H1 (cell line): ENCODE data around the gene PRDM1. TPM values are rescaled to one million over a fixed set of nuclear protein-coding genes. Genes with fewer than 3 reads are reported as not detected.

Source experiments
- CTCF ChIA-PET: fragments of 300-600 bp; sonication (Branson Sonifier 250); formaldehyde crosslinking; loops from one replicate; lab custom pipeline; 2021; ENCODE audit not compliant: partially characterized antibody; lab: Charles Lee
- POLR2A ChIA-PET: fragments of 300-600 bp; sonication (Branson Sonifier 250); formaldehyde crosslinking; loops from one replicate; lab custom pipeline; 2021; ENCODE audit warnings: inconsistent platforms; ENCODE audit not compliant: partially characterized antibody; lab: Charles Lee
- DNase-seq, 2 experiments: peaks; one replicate each; pipeline versions ENCODE4 v3.0.0 to v3.0.0-alpha.2; 2010 to 2022; ENCODE audit warnings: low spot score in 2 of 2, low read depth in 1 of 2, mixed read lengths in 1 of 2
- FAIRE-seq: peaks from 2 replicates; lab custom pipeline; 2011; peaks lifted over from hg19 to GRCh38; lab: Jason Lieb, UNC
- H2AFZ ChIP-seq: 2 replicates; pipeline ENCODE4 v1.8.1; 2012; ENCODE audit warnings: low read length, inconsistent platforms
- H2AK5ac ChIP-seq: 2 replicates; pipeline ENCODE4 v1.6.1; 2013; ENCODE audit warnings: low read depth, low read length
- H2BK120ac ChIP-seq: replicated peaks from 2 replicates; pipeline ENCODE3; 2013; ENCODE audit warnings: low read depth, low read length, inconsistent platforms
- H2BK12ac ChIP-seq: 2 replicates; pipeline ENCODE4 v1.6.1; 2013; ENCODE audit warnings: low read depth, low read length
- H2BK15ac ChIP-seq: 2 replicates; pipeline ENCODE4 v1.6.1; 2013; ENCODE audit warnings: low read length
- H2BK20ac ChIP-seq: 2 replicates; pipeline ENCODE4 v1.6.1; 2013; ENCODE audit warnings: low read length
- H2BK5ac ChIP-seq: 2 replicates; pipeline ENCODE4 v1.6.1; 2013; ENCODE audit warnings: low read depth, low read length
- H3K14ac ChIP-seq: 2 replicates; pipeline ENCODE4 v1.6.1; 2013; ENCODE audit warnings: inconsistent platforms; ENCODE audit not compliant: insufficient read length
- H3K18ac ChIP-seq: 2 replicates; pipeline ENCODE4 v1.6.1; 2013; ENCODE audit warnings: low read length; ENCODE audit errors: extremely low read depth
- H3K23ac ChIP-seq: 2 replicates; pipeline ENCODE4 v1.6.1; 2013; ENCODE audit warnings: inconsistent platforms; ENCODE audit not compliant: insufficient read length
- H3K23me2 ChIP-seq: 2 replicates; pipeline ENCODE4 v1.6.1; 2013; ENCODE audit warnings: low read depth, low read length
- H3K27ac ChIP-seq: 2 replicates; pipeline ENCODE4 v1.6.1; 2011; ENCODE audit warnings: low read depth, low read length, inconsistent platforms
- H3K27me3 ChIP-seq, 4 experiments: replicated peaks in 1 of 4; 1 replicate in 1 of 4; 2 replicates in 3 of 4; pipeline versions ENCODE4 v1.6.1 to v1.8.1; 2011 to 2013; ENCODE audit warnings: low read length in 3 of 4, mild to moderate bottlenecking in 3 of 4, inconsistent platforms in 2 of 4, mixed read lengths in 2 of 4, moderate library complexity in 1 of 4; ENCODE audit not compliant: control insufficient read depth in 3 of 4, insufficient read depth in 3 of 4; ENCODE audit errors: extremely low read depth in 1 of 4
- H3K36me3 ChIP-seq, 4 experiments: 2 replicates each; pipeline versions ENCODE4 v1.6.1 to v1.8.1; 2011 to 2013; ENCODE audit warnings: mild to moderate bottlenecking in 4 of 4, low read length in 3 of 4, moderate library complexity in 2 of 4, control low read depth in 1 of 4, inconsistent platforms in 1 of 4; ENCODE audit not compliant: insufficient read depth in 4 of 4, control insufficient read depth in 2 of 4
- H3K4ac ChIP-seq: replicated peaks from 2 replicates; pipeline ENCODE3; 2013; ENCODE audit warnings: low read length, low read depth, mixed read lengths, inconsistent platforms; ENCODE audit not compliant: insufficient read length
- H3K4me1 ChIP-seq, 4 experiments: replicated peaks in 1 of 4; 1 replicate in 1 of 4; 2 replicates in 3 of 4; pipeline versions ENCODE4 v1.6.1 to v1.8.1; 2011 to 2013; ENCODE audit warnings: low read length in 3 of 4, inconsistent platforms in 2 of 4, mixed read lengths in 1 of 4; ENCODE audit not compliant: insufficient read depth in 4 of 4, control insufficient read depth in 3 of 4
- H3K4me2 ChIP-seq, 2 experiments: 2 replicates each; pipeline versions ENCODE4 v1.6.1 to v1.8.1; 2011 to 2013; ENCODE audit warnings: low read depth in 2 of 2, low read length in 2 of 2, control low read depth in 1 of 2, inconsistent platforms in 1 of 2, mild to moderate bottlenecking in 1 of 2; ENCODE audit not compliant: insufficient read depth in 1 of 2
- H3K4me3 ChIP-seq, 4 experiments: fragments of 200-600, 300-600 bp in 1 of 4; sonication (generic), shearing (Covaris generic), sonication (Bioruptor Twin) in 1 of 4; 2 replicates each; pipeline versions ENCODE4 v1.5.1 to v1.8.1; 2011 to 2016; ENCODE audit warnings: low read length in 4 of 4, low read depth in 3 of 4, control low read depth in 2 of 4, inconsistent platforms in 2 of 4, mild to moderate bottlenecking in 2 of 4, mixed read lengths in 1 of 4, moderate library complexity in 1 of 4; ENCODE audit not compliant: insufficient read depth in 2 of 4; ENCODE audit errors: extremely low read depth in 1 of 4
- H3K56ac ChIP-seq: replicated peaks from 2 replicates; pipeline ENCODE3; 2013; ENCODE audit warnings: low read depth, mild to moderate bottlenecking, mixed read lengths, low read length, inconsistent platforms; ENCODE audit not compliant: insufficient read length
- H3K79me1 ChIP-seq: 2 replicates; pipeline ENCODE4 v1.6.1; 2013; ENCODE audit warnings: low read depth, low read length, control low read depth
- H3K79me2 ChIP-seq, 2 experiments: 2 replicates each; pipeline versions ENCODE4 v1.6.1 to v1.8.1; 2012 to 2013; ENCODE audit warnings: low read length in 2 of 2, mild to moderate bottlenecking in 2 of 2, inconsistent platforms in 1 of 2; ENCODE audit not compliant: insufficient read depth in 2 of 2, control insufficient read depth in 1 of 2
- H3K9ac ChIP-seq, 4 experiments: replicated peaks in 1 of 4; 1 replicate in 1 of 4; 2 replicates in 3 of 4; pipeline versions ENCODE4 v1.6.1 to v1.8.1; 2011 to 2013; ENCODE audit warnings: low read depth in 3 of 4, low read length in 3 of 4, control low read depth in 2 of 4, mild to moderate bottlenecking in 2 of 4, moderate library complexity in 2 of 4, inconsistent platforms in 1 of 4; ENCODE audit errors: extremely low read depth in 1 of 4
- H3K9me3 ChIP-seq, 2 experiments: 2 replicates each; pipeline versions ENCODE4 v1.6.1 to v1.8.1; 2012 to 2013; ENCODE audit warnings: mild to moderate bottlenecking in 2 of 2, moderate library complexity in 2 of 2, control low read depth in 1 of 2, inconsistent platforms in 1 of 2, low read depth in 1 of 2, low read length in 1 of 2, mixed read lengths in 1 of 2; ENCODE audit not compliant: insufficient read depth in 2 of 2
- H4K20me1 ChIP-seq, 2 experiments: replicated peaks in 1 of 2; 2 replicates each; pipeline versions ENCODE3 to v1.8.1; 2011 to 2013; ENCODE audit warnings: inconsistent platforms in 2 of 2, low read length in 2 of 2, mild to moderate bottlenecking in 1 of 2; ENCODE audit not compliant: insufficient read depth in 2 of 2, control insufficient read depth in 1 of 2
- H4K5ac ChIP-seq: 2 replicates; pipeline ENCODE4 v1.6.1; 2013; ENCODE audit warnings: low read length, low read depth, mixed read lengths, inconsistent platforms; ENCODE audit not compliant: insufficient read length
- H4K8ac ChIP-seq: 2 replicates; pipeline ENCODE4 v1.8.0; 2013; ENCODE audit warnings: mild to moderate bottlenecking, moderate library complexity, low read length, inconsistent platforms; ENCODE audit not compliant: insufficient read depth; ENCODE audit errors: extremely low read depth
- H4K91ac ChIP-seq: replicated peaks from 2 replicates; pipeline ENCODE3; 2013; ENCODE audit warnings: low read length, mixed read lengths, inconsistent platforms; ENCODE audit not compliant: insufficient read length
- CHD2 ChIP-seq: IDR thresholded peaks from 2 replicates; pipeline ENCODE4 v1.6.1; 2012; ENCODE audit warnings: low read length, improper control_type of control experiment
- POU5F1 ChIP-seq: IDR thresholded peaks from 2 replicates; pipeline ENCODE4 v1.6.1; 2011; ENCODE audit warnings: low read depth, mild to moderate bottlenecking, low read length, moderate library complexity
- SAP30 ChIP-seq: fragments of 300-600 bp; sonication (generic); IDR thresholded peaks from 2 replicates; pipeline ENCODE4 v1.7.1; 2012; ENCODE audit warnings: low read length, moderate library complexity, mild to moderate bottlenecking, inconsistent platforms; ENCODE audit not compliant: insufficient read depth, insufficient replicate concordance
- TAF7 ChIP-seq: optimal IDR thresholded peaks from 2 replicates; pipeline ENCODE3; 2011; ENCODE audit warnings: low read depth, mild to moderate bottlenecking, inconsistent platforms, low read length, moderate library complexity, borderline replicate concordance
- TEAD4 ChIP-seq: IDR thresholded peaks from 2 replicates; pipeline ENCODE4 v1.6.1; 2012; ENCODE audit warnings: low read depth, low read length, inconsistent platforms, mixed read lengths
- YY1 ChIP-seq: IDR thresholded peaks from 2 replicates; pipeline ENCODE4 v1.6.1; 2011; ENCODE audit warnings: low read depth, mild to moderate bottlenecking, low read length
- WGBS, 2 experiments: shearing (Covaris generic) in 1 of 2; methylation state at CpG; one replicate each; pipeline versions ENCODE4 v1.1.6 to v1.1.7; 2013 to 2015; ENCODE audit warnings: low lambda C conversion rate in 2 of 2, mixed read lengths in 2 of 2, inconsistent platforms in 1 of 2, low coverage in 1 of 2, missing lambda C conversion rate in 1 of 2; ENCODE audit not compliant: insufficient replicate concordance in 2 of 2, insufficient coverage in 1 of 2, insufficient read length in 1 of 2; ENCODE audit errors: extremely low coverage in 1 of 2, missing lambda C conversion rate in 1 of 2; 5-methylcytosine and 5-hydroxymethylcytosine counted together
- polyA plus RNA-seq, 7 experiments: library from polyadenylated mRNA; depleted of rRNA in 3 of 7; stranded (reverse) in 5 of 7; unstranded in 2 of 7; fragments of >200 nt in 5 of 7; fragments of 200-250 nt in 2 of 7; gene quantifications; 1 replicate in 5 of 7; 2 replicates in 1 of 7; 4 replicates in 1 of 7; pipeline versions ENCODE4 v1.2.1 to v1.2.3, GENCODE V29; 2011 to 2013; ENCODE audit warnings: missing spikeins in 2 of 7, mixed read lengths in 2 of 7
- total RNA-seq: library from RNA; stranded (reverse); fragmentation: NEBNext Ultra II Directional; extraction: Animal tissue kit (Norgen Biotek cat#: 25700); gene quantifications from 2 replicates; pipeline ENCODE4 v1.2.1, GENCODE V29; 2021
- TF ChIP-seq, protein P1 (sequence below): IDR thresholded peaks from 2 replicates; pipeline ENCODE4 v1.6.1; 2012; ENCODE audit warnings: low read length, inconsistent platforms
- TF ChIP-seq, protein P2 (sequence below): IDR thresholded peaks from 2 replicates; pipeline ENCODE4 v1.6.1; 2012; ENCODE audit warnings: inconsistent platforms
- TF ChIP-seq, protein P3 (sequence below), 3 experiments: IDR thresholded peaks; 1 replicate in 2 of 3; 2 replicates in 1 of 3; pipeline versions ENCODE4 v1.5.1 to v1.6.1; 2011; ENCODE audit warnings: low read length in 3 of 3, mild to moderate bottlenecking in 3 of 3, inconsistent platforms in 2 of 3, low read depth in 1 of 3, moderate library complexity in 1 of 3; ENCODE audit not compliant: insufficient read depth in 1 of 3; ENCODE audit errors: control extremely low read depth in 1 of 3

PRDM1 gene
- total and polyA plus RNA-seq, 2 of the 8 experiments (the other 6 are each of a cell fraction or from before 2014, with no cell fraction given) = 0.21 to 0.74 TPM

DNA sequence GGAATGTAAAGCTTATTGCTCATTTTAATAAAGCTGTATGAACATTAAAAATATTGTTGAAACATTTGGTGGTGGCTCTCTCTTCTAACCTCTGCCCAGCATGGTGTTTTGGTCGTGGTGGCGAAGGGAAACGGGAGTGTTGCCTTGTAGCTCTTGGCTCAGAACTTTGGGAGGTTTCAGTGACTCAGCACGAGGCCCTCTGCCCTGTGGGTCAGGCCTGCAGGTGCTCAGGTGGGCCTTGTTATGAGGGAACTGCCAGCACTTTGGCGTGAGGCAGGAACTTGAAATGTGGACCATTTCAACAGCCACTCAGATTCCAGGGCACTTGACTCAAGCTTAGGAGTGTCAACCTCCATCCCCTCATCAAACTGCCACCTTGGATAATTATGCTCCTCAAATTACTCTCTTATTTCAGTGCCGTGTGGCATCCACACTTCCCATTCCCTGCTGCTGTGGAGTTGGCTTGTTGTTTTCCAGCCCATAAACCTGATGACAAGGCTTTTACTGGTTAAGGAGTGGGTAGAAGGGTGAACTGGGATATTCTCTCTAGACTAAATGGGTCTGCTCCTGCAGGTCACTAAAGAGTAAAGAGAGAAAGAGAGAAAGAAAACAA, 36.3 kb downstream of the PRDM1 start:
- H4K8ac ChIP-seq = no peak overlapping the region
- FAIRE-seq (no peak), DNase-seq (no peak)
- no peak overlapping the region for H3K9ac ChIP-seq
- H3K4me1 ChIP-seq = no peaks in the 10 kb centered on the region
- H2BK120ac ChIP-seq = no peak overlapping the region
- no peak overlapping the region for H3K4me3 ChIP-seq
- no peaks in the 10 kb centered on the region for H3K79me1 ChIP-seq
- H3K9me3 ChIP-seq = no peaks in the 10 kb centered on the region
- no peaks in the 10 kb centered on the region for H4K20me1 ChIP-seq
- no peak overlapping the region for H2AFZ ChIP-seq
- H3K4ac ChIP-seq = no peak overlapping the region
- H2BK15ac ChIP-seq = no peak overlapping the region
- ChIA-PET POLR2A (no interaction called here), CTCF (interaction anchor here (1.4 kb wide), 1 partner anchor 47 kb away, joined by 3 read pairs; no protein-coding TSS in a partner anchor)
- H3K27ac ChIP-seq = no peak overlapping the region
- no peaks in the 10 kb centered on the region for H3K36me3 ChIP-seq
- no peak overlapping the region for H3K23ac ChIP-seq
- no peaks in the 10 kb centered on the region for H3K27me3 ChIP-seq
- no peak overlapping the region for H4K5ac ChIP-seq
- no peak overlapping the region for H3K18ac ChIP-seq
- H3K23me2 ChIP-seq = no peaks in the 10 kb centered on the region
- no peak overlapping the region for H3K4me2 ChIP-seq
- no peak overlapping the region for H2BK20ac ChIP-seq
- no peaks in the 10 kb centered on the region for H3K79me2 ChIP-seq
- no peak overlapping the region for H4K91ac ChIP-seq
- no peak overlapping the region for H3K14ac ChIP-seq
- H3K56ac ChIP-seq = no peak overlapping the region
- H2BK5ac ChIP-seq = no peak overlapping the region
- 87% methylated on average over 6 of the region's 6 CpGs; no CpG with 5 or more reads in 1 of the 2 experiments for WGBS, 2 experiments
- no peak overlapping the region for H2AK5ac ChIP-seq
- H2BK12ac ChIP-seq = no peak overlapping the region; the same call in 1 of the 2 replicates
- TF ChIP-seq, protein P1, sequence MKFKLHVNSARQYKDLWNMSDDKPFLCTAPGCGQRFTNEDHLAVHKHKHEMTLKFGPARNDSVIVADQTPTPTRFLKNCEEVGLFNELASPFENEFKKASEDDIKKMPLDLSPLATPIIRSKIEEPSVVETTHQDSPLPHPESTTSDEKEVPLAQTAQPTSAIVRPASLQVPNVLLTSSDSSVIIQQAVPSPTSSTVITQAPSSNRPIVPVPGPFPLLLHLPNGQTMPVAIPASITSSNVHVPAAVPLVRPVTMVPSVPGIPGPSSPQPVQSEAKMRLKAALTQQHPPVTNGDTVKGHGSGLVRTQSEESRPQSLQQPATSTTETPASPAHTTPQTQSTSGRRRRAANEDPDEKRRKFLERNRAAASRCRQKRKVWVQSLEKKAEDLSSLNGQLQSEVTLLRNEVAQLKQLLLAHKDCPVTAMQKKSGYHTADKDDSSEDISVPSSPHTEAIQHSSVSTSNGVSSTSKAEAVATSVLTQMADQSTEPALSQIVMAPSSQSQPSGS = no peak
- TF ChIP-seq TAF7 = no peak
- TF ChIP-seq, protein P2, sequence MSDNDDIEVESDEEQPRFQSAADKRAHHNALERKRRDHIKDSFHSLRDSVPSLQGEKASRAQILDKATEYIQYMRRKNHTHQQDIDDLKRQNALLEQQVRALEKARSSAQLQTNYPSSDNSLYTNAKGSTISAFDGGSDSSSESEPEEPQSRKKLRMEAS = no peak
- no peak for TF ChIP-seq CHD2
- no peak for TF ChIP-seq SAP30
- no peak for TF ChIP-seq POU5F1
- TF ChIP-seq YY1 = no peak
- no peak for TF ChIP-seq TEAD4
- TF ChIP-seq, protein P3, sequence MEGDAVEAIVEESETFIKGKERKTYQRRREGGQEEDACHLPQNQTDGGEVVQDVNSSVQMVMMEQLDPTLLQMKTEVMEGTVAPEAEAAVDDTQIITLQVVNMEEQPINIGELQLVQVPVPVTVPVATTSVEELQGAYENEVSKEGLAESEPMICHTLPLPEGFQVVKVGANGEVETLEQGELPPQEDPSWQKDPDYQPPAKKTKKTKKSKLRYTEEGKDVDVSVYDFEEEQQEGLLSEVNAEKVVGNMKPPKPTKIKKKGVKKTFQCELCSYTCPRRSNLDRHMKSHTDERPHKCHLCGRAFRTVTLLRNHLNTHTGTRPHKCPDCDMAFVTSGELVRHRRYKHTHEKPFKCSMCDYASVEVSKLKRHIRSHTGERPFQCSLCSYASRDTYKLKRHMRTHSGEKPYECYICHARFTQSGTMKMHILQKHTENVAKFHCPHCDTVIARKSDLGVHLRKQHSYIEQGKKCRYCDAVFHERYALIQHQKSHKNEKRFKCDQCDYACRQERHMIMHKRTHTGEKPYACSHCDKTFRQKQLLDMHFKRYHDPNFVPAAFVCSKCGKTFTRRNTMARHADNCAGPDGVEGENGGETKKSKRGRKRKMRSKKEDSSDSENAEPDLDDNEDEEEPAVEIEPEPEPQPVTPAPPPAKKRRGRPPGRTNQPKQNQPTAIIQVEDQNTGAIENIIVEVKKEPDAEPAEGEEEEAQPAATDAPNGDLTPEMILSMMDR (IDR thresholded peaks at IDR 0.05; ENCODE audit: control extremely low read depth in 1 of 3, insufficient read depth in 1 of 3, low read depth in 1 of 3, low read length in 3 of 3) = no peak
